Glutamatergic neuron (in vitro differentiated cells): ENCODE results near the gene TEX29. TPM values are rescaled to one million over a fixed set of nuclear protein-coding genes. Genes with fewer than 3 reads are reported as not detected.

Experiments used
- DNase-seq: peaks from one replicate; pipeline ENCODE4 v3.0.0; 2022
- H3K27ac Mint-ChIP-seq: one replicate; pipeline ENCODE4 v1.8.0; 2020; ENCODE audit warnings: mild to moderate bottlenecking, mixed read lengths, inconsistent platforms; ENCODE audit not compliant: unreplicated experiment
- H3K27me3 Mint-ChIP-seq: one replicate; pipeline ENCODE4 v1.8.0; 2020; ENCODE audit warnings: mild to moderate bottlenecking, moderate library complexity, mixed read lengths, inconsistent platforms; ENCODE audit not compliant: unreplicated experiment
- H3K36me3 Mint-ChIP-seq: one replicate; pipeline ENCODE4 v1.8.0; 2020; ENCODE audit warnings: mild to moderate bottlenecking, mixed read lengths, inconsistent platforms; ENCODE audit not compliant: unreplicated experiment
- H3K4me1 Mint-ChIP-seq: one replicate; pipeline ENCODE4 v1.8.0; 2020; ENCODE audit warnings: mild to moderate bottlenecking, low read depth, mixed read lengths, inconsistent platforms; ENCODE audit not compliant: unreplicated experiment
- H3K4me3 Mint-ChIP-seq: one replicate; pipeline ENCODE4 v1.8.0; 2020; ENCODE audit warnings: mild to moderate bottlenecking, mixed read lengths, inconsistent platforms; ENCODE audit not compliant: unreplicated experiment
- H3K9me3 Mint-ChIP-seq: one replicate; pipeline ENCODE4 v1.8.0; 2020; ENCODE audit warnings: mild to moderate bottlenecking, moderate library complexity, mixed read lengths, inconsistent platforms; ENCODE audit not compliant: unreplicated experiment
- total RNA-seq: library from RNA; stranded (reverse); fragmentation: NEBNext Ultra II Directional; extraction: Animal tissue kit (Norgen Biotek cat#: 25700); gene quantifications from one replicate; pipeline ENCODE4 v1.2.1, GENCODE V29; 2021; ENCODE audit not compliant: unreplicated experiment
- TF ChIP-seq, protein P1 (sequence below): fragments of 200-600 bp; sonication (generic); IDR thresholded peaks from one replicate; pipeline ENCODE4 v1.5.0; 2021; ENCODE audit not compliant: partially characterized antibody, unreplicated experiment

TEX29 gene
- total RNA-seq, 1 donor from 2014 or later, result 0.64 TPM

DNA sequence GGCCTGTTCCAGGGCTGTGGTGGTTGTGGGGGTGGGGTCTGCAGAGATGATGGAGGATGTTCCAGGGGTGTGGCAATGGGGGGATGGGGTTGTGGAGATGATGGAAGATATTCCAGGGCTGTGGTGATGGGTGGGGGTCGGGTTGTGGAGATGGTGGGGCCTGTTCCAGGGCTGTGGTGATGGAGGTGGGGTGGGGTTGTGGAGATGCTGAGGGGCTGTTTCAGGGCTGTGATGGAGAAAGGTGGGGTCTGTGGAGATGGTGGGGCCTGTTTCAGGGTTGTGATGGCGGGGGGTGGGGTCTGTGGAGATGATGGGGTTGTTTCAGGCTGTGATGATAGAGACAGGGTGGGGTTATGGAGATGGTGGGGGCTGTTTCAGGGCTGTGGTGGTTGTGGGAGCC, 62.0 kb downstream of the TEX29 start:
- Mint-ChIP-seq H3K36me3 (no peaks in the 10 kb centered on the region), H3K27ac (no peak overlapping the region), H3K9me3 (peaks cover 3% of the 10 kb centered on the region), H3K27me3 (no peaks in the 10 kb centered on the region), H3K4me1 (no peaks in the 10 kb centered on the region), H3K4me3 (no peak overlapping the region)
- TF ChIP-seq, protein P1, sequence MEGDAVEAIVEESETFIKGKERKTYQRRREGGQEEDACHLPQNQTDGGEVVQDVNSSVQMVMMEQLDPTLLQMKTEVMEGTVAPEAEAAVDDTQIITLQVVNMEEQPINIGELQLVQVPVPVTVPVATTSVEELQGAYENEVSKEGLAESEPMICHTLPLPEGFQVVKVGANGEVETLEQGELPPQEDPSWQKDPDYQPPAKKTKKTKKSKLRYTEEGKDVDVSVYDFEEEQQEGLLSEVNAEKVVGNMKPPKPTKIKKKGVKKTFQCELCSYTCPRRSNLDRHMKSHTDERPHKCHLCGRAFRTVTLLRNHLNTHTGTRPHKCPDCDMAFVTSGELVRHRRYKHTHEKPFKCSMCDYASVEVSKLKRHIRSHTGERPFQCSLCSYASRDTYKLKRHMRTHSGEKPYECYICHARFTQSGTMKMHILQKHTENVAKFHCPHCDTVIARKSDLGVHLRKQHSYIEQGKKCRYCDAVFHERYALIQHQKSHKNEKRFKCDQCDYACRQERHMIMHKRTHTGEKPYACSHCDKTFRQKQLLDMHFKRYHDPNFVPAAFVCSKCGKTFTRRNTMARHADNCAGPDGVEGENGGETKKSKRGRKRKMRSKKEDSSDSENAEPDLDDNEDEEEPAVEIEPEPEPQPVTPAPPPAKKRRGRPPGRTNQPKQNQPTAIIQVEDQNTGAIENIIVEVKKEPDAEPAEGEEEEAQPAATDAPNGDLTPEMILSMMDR, result no peak
- peak; percentile 2 for DNase-seq

DNA sequence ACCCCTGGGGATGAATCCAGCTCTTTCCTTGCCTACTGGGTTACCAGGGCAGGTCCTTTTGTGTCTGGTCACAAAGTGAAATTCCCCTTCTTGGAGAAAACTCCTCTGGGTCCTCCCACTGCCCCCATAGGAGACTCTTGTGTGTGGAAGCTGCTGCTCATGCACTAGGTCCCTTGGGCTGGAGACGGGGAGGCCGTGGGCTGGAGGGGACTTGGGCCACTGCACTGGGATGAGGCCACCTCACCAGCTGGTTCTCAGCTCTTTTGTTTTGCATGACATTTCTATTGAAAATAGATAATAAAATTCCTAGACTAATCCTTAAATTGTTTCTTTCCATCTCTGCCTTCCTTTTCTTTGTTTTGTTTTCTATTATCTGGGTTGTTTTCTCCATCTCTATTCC, 62.4 kb downstream of the TEX29 start:
- TF ChIP-seq, protein P1, result no peak
- Mint-ChIP-seq H3K4me1 (no peaks in the 10 kb centered on the region), H3K9me3 (peaks cover 3% of the 10 kb centered on the region), H3K27ac (no peak overlapping the region), H3K27me3 (no peaks in the 10 kb centered on the region), H3K36me3 (no peaks in the 10 kb centered on the region), H3K4me3 (no peak overlapping the region)
- peak; percentile 5 for DNase-seq

DNA sequence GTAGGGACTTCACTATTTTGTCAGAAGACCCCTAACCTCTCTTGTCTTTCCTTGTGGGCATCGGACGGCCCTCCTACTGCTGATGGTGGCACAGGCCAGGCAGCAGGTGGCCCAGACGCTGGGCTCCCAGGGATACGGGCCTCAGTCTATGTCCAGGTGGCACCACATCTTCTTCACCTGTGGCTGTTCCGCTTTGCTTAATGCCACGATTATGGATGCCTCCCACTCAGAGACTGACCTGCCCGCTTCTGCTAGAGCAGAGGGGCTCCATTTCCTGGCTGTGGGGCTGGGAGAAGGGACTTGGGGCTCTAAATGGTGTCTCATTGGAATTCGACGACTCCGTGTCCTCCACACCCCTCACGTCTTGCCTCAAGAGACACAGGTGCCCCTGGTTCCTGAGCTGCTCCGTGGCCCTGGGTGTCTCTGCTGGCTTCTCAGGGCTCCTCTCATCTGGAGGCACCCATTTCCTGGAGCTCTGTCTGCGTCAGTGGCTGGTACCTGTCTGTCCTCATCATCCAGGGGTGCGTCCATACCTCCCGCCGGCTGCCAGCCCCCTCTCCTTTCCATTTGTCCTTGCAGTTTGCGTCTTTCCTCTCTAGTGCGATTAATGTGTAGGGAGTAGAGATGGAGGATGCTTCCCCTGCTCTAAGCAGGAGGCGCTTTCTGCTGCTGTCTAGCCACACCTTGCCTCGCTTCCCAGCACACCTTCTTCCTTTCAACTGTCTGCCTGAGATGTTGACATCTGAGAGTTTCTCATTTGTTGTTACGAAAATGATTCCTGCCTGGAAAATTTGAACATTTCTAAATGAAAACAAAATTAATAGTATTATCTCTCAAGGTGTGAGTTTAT, 63.4 kb downstream of the TEX29 start:
- Mint-ChIP-seq H3K27me3 (no peaks in the 10 kb centered on the region), H3K4me1 (peaks cover 1% of the 10 kb centered on the region), H3K4me3 (no peak overlapping the region), H3K36me3 (no peaks in the 10 kb centered on the region), H3K27ac (no peak overlapping the region), H3K9me3 (peaks cover 5% of the 10 kb centered on the region)
- peak; percentile 10 for DNase-seq
- TF ChIP-seq, protein P1, result no peak

DNA sequence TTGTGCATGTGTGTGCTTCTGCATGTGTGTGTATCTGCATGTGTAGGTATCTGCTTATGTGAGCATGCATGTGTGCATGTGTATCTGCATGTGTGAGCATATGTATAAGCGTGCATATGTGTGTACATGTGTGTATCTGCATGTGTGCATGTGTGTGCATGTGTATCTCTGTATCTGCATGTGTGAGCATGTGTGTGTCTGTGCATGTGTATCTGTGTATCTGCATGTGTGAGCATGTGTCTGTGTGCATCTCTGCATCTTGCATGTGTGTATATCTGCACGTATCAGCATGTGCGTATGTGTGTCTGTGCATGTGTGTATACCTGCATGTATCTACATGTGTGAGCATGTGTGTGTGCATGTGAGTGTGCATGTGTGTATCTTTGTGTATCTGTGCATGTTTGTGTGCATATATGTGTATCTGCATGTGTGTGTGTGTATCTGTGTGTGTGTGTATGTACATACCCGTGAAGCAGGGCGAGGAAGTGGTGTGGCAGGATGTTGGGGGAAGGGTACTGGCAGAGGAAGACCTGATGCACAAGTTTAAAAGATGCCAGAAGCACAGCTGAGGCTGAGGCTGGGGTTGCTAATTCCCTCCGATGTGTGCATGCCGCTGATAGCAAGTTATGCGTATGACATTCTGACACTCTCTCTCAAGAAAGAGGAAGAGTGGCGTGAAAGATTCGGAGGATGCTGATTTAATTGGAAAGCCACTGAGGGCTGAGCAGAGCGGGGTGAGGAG, 64.2 kb downstream of the TEX29 start:
- H3K36me3 Mint-ChIP-seq, result no peaks in the 10 kb centered on the region

More for the DNA sequence above, 64.2 kb downstream of the TEX29 start:
- H3K4me3 Mint-ChIP-seq, result no peak overlapping the region
- TF ChIP-seq, protein P1, result no peak
- peaks cover 1% of the 10 kb centered on the region for H3K4me1 Mint-ChIP-seq
- peak; percentile 4 for DNase-seq
- H3K27me3 Mint-ChIP-seq, result no peaks in the 10 kb centered on the region
- H3K27ac Mint-ChIP-seq, result no peak overlapping the region
- H3K9me3 Mint-ChIP-seq, result peaks cover 7% of the 10 kb centered on the region
